HG03159 (cell line): Measurements from ENCODE around the gene ZNF155.
"Not testable (repeated sequence)": the region's sequence is repeated elsewhere in the genome, so short reads cannot be mapped to it uniquely, and the experiment has no call there.

Experiments used
- ATAC-seq: cut with Tn5 transposase; IDR thresholded peaks from one replicate; pipeline ENCODE4 v1.9.1; 2021; ENCODE audit warnings: mild to moderate bottlenecking, moderate library complexity; ENCODE audit not compliant: unreplicated experiment

ZNF155 gene

GRCh38 chr19:43983912-43984686 lies at the start of gene ZNF155:
TSS of gene ZNF155 (plus strand) at chr19:43984188. CDS start at chr19:43988544, 4,356 bp downstream.
- ATAC-seq: peak; percentile 90

GRCh38 chr19:43934985-43935708 lies 48.8 kb upstream of the ZNF155 start, which contains the start of gene ZNF45:
TSS of gene ZNF45 (minus strand) at chr19:43935282. CDS start at chr19:43922185, 13,097 bp downstream.
- peak; percentile 95 for ATAC-seq

DNA sequence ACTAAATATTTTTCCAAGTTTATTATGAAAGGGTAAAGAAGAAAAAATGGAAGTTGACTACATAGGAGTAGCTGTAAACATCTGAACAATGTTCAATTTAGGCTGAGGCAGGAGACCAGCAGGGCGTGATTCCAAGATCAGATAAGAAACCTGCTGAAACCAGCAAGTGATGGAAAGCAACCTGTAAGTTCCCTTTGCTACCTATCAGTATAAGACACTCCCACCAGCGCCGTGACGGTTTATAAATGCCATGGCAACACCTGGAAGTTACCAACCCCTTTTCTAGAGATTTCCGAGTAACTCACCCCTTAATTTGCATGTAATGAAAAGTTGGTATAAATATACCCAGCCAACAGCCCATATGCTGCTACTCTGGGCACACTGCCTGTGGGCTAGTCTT lies 47.8 kb upstream of the ZNF155 start:
- ATAC-seq: no peak

GRCh38 chr19:43939557-43940260 lies 44.3 kb upstream of the ZNF155 start:
- ATAC-seq: no peak

GRCh38 chr19:43940719-43941118 lies 43.3 kb upstream of the ZNF155 start:
- no peak for ATAC-seq

DNA sequence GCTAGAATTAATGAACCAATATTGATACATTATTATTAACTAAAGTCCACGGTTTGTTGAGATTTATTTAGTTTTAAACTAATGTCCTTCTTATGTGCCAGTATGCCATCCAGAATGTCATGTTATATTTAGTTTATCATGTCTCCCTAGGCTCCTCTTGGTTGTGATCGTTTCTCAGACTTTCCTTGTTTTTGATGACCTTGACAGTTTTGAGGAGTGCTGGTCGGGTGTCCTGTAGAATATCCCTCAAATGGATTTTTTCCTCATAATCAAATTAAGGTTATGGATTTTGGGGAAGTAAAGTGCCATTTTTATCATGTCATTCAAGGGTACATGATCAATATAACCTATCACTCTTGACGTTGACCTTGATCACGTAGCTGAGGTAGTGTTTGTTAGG lies 42.8 kb upstream of the ZNF155 start:
- no peak for ATAC-seq

- ATAC-seq: not testable (repeated sequence)
Measured at GRCh38 chr19:43947412-43947811, 36.6 kb upstream of the ZNF155 start.

DNA sequence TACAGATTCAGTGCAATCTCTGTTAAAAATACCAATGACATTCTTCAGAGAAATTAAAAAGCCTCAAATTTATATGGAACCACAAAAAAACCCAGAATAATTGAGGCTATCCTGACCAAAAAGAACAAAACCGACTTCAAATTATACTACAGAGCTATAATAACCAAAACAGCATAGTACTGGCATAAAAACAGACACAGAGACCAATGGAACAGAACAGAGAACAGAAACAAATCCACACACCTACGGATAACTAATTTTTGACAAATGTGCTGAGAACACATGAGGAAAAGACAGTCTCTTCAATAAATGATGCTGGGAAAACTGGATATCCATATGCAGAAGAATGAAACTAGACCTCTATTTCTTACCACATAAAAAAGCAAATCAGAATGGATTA lies 34.2 kb upstream of the ZNF155 start:
- not testable (repeated sequence) for ATAC-seq

GRCh38 chr19:43950834-43951645 lies 32.9 kb upstream of the ZNF155 start, which contains the start of gene ZNF221:
TSS of gene ZNF221 (plus strand) at chr19:43951228. CDS start at chr19:43962727, 11,499 bp downstream.
- ATAC-seq: peak; percentile 92

DNA sequence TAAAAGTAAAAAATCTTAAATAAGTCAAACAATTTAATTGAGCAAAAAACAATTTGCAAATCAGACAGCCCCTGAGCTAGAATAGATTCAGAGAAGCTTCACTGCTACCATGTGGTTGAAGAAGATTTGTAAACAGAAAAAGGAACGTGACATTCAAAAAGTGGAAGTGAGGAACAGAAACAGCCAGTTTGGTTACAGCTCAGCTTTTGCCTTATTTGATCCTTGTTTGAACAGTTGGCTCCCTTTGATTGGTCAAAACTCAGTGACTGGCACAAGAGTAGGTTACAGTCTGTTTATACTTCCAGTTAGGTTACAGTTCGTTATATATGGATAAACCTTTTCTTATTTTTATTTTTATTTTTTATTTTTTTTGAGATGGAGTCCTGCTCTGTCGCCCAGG lies 27.2 kb upstream of the ZNF155 start:
- no peak for ATAC-seq

GRCh38 chr19:43957891-43958290 lies 26.1 kb upstream of the ZNF155 start:
- no peak for ATAC-seq

DNA sequence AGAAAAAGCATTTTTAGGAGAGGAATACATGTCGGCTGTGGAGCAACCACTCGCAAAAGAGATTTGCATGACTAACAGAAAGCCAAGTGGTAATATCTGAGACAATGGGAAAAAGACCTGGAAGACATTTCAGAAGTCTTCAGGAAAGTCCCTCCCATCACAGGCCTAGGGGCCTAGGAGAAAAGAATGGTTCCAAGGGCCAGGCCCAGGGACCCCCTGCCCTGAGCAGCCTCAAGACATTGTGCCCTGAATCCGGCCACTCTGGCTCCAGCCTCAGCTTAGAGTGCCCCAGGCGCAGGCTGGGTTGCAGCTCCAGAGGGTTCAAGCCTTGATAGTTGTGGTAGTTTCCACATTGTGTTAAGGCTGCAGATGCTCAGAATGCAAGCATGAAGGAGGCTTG lies 23.6 kb upstream of the ZNF155 start:
- ATAC-seq: no peak

DNA sequence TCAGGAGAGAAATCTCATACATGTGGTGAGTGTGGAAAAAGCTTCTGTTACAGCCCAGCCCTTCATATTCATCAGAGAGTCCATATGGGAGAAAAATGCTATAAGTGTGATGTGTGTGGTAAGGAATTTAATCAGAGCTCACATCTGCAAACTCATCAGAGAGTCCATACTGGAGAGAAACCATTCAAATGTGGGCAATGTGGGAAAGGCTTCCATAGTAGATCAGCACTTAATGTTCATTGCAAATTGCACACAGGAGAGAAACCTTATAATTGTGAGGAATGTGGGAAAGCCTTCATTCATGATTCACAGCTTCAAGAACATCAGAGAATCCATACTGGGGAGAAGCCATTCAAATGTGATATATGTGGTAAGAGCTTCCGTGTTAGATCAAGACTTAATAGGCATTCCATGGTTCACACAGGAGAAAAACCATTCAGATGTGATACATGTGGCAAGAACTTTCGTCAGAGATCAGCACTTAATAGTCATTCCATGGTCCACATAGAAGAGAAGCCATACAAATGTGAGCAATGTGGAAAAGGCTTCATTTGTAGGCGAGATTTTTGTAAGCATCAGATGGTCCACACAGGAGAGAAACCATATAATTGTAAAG lies 17.8 kb upstream of the ZNF155 start:
- no peak for ATAC-seq

DNA sequence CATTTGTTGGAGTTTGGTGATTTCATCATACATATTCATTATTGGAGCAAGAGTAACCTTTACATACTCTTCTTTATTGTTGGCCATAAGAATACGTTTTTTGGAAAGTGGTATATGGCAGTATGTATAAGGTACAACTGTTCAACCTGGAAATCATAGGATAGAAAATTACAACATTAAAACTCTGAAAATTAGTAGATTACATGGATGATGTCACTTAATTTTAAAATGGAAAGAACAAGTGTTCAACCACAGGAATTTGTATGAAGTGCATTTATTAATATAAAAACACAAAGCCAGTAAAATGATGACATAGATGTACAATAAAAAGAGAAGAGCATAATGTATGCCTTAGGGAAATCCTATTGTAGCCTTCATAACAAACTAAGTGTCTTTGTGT lies 7.3 kb upstream of the ZNF155 start:
- no peak for ATAC-seq

- ATAC-seq: peak; percentile 16
Measured at GRCh38 chr19:43983544-43983911, 460 bp upstream of the ZNF155 start.

DNA sequence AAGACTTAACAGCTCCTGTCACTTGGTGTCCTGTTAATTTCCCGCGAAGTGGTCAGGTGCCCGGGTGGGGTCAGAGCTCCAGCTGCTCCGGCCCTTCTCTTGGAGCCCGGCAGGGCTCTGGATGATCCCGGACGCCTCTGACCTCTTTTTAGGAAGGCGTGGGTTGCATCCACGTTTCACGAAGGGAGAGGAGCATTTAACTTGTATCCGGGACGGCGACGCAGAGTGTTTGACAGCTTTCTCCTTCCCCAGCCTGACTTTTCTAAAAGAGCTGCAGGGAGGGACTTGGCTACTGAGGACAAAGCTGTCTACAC lies 656 bp downstream of the ZNF155 start:
- no peak for ATAC-seq

DNA sequence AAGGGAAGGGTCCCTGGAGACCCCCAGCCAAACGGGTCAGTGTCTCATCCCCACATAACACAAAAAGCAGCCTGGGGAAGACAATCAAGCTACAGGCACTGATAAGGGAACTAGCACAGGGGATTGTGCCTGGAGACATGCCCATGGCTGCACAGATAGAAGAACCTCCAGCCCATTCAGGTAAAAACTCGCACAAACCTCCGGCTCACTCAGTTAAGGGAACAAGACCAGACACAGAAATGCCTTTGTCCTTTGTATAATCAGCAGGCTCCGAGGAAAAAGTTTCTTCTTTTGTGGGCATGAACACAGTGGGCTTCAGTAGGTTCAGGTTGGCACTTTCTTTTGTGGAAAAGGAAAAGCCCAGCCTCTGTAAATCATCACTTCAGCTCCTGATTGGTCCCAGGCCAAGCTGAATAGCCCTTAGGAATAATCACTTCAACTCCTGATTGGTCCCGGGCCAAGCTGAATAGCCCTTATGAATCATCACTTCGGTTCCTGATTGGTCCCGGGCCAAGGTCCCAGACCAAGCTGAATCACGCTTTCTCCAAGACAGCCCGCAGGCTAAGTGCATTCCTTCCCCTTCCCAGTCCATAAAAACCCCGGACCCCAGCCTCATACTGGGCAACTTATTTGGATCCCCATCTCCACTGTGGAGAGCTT lies 13.8 kb downstream of the ZNF155 start:
- ATAC-seq: no peak

- no peak for ATAC-seq
Measured at GRCh38 chr19:44002212-44002565, 18.2 kb downstream of the ZNF155 start.

DNA sequence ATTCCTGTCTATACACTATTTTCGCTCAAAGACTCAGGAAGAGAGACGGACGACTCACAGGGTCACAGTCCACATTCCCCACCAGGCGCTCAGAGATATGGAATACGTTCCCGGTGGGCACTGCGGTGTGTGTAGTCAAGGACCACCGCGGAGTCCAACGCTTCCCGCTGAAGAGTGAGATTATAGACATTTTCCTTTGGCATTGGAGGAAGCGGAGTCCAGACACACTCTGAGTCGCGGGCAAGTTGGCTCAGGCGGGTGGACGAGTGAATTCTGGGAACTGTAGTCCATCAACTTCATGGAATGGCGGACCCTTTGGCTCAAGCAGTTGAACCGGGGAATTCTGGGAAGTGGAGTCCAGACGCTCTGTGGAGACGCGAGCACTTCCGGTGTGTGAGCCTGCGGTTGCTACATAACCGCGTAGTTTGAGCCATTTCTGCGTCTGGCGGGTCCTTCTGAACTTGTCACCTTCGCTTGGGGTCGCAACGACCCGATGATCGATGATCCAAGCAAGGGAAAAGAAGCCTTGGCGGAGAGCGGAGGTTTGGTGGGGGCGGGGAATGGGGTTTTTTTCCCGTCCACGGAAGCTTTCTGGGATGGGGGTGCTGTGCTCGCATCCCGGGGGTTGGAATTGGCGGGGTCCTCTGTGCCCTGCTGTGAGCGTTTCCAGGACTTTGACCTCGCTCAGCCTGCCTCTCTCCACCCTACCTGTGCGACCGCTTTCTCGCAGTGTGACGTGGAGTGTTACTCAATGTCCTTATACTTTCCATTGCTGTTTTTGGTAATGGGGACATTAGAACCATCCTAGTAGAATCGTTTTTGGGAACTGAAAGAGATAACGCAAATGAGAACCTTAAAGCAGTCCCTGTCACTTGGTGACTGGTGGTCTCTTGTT lies 18.8 kb downstream of the ZNF155 start, which contains the start of gene ZNF230:
Gene ZNF230, plus strand, starts transcription at position 392 of the 895 bp plus-strand sequence. CDS start 4,122 bp downstream, outside the sequence.
- ATAC-seq: peak; percentile 90
